Posterior vena cava (tissue), 2 donors: ENCODE data around the gene WDR59. TPM values are rescaled to one million over a fixed set of nuclear protein-coding genes. Genes with fewer than 3 reads are reported as not detected.
"Not testable (repeated sequence)": the region's sequence is repeated elsewhere in the genome, so short reads cannot be mapped to it uniquely, and the experiment has no call there.

ENCODE experiments used
- DNase-seq: peaks from one replicate; pipeline ENCODE4 v3.0.0-alpha.2; 2020; ENCODE audit warnings: low spot score
- intact Hi-C, 2 donors: fragments of 100-400 bp; cut with DNase I; formaldehyde crosslinking; loops; one replicate each; pipeline versions ENCODE4 v1.14.1 to v1.14.2; 2022 to 2023
- total RNA-seq, 2 donors: library from RNA; stranded (reverse); fragmentation: NEBNext Ultra II Directional; extraction: Animal tissue kit (Norgen Biotek cat#: 25700); gene quantifications; one replicate each; pipeline ENCODE4 v1.2.1, GENCODE V29; 2021
- donor health status: DM: yes; HTN: yes; CAD: no.
- donor health status: DM: yes; HTN: yes; CAD: no.

WDR59 gene
- total RNA-seq, 2 donors from 2014 or later: 32.4 to 32.8 TPM

DNA sequence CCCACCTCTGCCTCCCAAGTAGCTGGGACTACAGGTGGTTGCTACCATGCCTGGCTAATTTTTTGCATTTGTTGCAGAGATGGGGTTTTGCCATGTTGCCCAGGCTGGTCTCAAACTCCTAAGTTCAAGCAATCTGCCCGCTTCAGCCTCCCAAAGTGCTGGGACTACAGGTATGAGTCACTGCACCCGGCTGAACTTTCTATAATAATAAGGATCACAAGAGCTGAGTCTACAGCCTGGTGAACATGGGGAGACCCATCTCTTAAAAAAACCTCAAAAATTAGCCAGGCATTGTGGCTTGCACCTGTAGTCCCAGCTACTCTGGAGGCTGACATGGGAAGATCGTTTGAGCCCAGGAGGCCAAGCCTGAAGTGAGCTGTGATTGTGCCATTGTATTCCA is 53.5 kb downstream of the WDR59 start:
- intact Hi-C loops: no loop called here
- no peak for DNase-seq

DNA sequence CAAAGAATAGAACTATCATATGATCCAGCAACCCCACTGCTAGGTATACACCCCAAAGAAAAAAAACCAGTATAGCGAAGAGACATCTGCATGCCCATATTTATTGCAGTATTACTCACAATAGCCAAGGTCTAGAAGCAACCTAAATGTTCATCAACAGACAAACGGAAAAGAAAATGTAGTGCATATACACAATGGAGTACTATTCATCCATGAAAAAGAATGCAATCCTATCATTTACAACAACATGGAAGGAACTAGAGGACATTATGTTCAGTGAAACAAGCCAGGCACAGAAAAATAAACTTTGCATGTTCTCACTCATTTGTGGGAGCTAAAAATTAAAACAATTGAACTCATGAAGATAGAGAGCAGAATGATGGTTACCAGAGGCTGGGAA is 55.3 kb downstream of the WDR59 start:
- intact Hi-C loops: no loop called here
- DNase-seq: no peak

DNA sequence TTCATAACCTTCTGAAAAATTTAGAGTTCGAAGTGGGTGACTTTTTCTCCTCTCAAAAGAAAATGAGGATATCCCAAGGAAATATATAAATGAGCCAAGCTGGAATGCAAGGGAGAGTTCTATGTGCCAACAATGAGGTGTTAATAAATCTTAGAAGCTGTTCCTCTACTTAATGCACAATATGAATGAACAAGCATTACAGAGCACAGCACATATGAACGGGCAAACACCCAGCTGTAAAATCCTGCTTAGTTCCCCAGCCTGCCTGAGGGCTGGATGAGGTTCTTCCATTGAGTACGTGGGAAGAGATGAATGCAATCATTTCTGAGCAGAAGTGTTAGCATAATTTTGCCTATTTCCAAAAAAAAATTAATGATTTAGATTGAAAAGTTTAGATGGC is 58.1 kb downstream of the WDR59 start:
- intact Hi-C loops: no loop called here
- no peak for DNase-seq

DNA sequence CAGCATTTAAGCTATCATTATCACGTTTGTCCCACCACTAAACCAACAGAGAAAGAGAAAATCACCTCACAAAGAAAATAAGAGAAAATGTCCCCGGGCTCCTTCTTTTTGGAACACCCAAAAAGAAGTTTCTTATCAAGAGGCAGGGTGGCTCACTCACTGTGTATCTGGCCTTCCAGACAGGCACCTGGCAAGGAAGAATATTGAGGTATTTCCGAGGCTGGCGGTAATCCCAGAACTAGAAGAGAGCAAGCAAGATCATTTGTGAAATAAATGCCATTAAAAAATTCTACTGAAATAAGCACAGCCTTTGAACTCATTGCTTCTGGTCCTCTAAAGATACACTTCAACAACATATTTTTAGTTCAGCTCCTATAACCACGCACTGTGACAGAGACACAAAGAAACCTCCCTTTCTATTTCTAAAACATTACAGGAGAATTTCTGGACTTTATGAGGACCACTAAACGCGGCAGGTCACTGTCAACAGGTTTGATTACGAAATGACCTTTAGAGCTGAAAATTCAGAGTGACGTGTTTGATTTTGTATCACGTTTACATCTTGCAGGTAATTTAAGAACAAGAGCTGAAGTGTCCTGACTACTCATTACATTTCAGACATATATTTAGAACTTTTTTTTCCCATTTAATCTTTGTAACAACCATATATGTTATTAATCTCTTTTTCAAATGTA is 61.0 kb downstream of the WDR59 start:
- DNase-seq: no peak
- intact Hi-C loops: no loop called here

DNA sequence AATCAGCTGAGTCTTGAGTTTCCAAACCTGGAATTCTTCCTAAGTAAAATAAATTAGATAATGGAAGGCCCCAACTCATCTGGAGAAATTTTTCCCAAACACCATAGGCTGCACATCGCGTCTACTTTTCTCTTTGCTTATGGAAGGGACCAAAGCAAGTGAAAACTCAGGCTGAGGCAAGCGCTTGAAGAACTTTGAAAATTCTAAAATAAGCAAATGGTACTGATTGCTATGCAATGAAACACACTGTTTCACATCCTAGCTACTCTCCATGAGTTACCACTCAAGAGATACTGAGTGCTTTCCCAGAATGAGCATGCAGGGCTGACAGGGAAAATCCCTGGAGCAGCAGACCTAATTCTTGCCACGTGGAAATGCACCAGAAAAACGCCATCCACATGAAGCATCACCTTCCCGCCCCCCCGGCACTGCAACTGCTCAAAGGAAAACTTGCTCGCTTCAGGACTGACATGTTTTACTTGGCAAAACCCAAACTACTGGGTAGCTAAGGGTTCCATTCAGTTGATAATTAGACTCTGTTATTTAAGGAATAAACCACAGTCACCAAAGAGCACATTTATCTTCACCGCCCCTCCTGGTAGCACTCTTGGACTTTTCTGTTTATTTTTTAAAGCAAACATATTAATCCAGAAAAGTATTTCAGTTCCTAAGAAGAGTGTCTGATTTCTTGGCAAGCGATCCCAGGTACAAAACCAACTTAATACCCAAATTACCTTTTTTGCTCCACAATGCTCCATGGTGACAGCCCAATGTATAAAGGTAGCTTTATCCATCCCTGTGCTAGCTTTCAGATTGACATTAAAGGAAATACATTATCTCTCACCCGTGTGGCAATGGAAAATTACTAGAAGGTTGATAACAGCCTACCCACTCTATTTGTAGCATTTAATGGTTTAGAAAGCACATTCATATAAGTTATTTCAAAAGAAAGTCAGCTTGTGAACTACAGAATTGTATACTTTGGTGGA is 62.5 kb downstream of the WDR59 start:
- no peak for DNase-seq
- intact Hi-C loops: no loop called here

DNA sequence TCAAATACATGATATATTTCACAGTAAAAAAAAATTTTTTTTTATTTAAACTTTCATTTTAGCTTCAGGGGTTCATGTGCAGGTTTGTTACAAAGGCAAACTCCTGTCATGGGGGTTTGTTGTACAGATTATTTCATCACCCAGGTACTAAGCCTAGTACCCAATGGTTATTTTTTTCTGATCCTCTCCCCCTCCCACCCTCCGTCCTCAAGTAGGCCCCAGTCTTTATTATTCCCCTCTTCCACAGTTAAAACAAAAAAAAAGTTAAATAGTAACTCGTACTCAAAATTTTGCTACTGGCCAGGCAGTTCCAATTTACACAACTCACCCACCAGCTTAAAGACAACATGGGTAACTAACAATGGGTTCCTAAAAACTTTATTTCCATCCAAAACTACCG is 63.9 kb downstream of the WDR59 start:
- DNase-seq: no peak
- intact Hi-C loops: no loop called here

DNA sequence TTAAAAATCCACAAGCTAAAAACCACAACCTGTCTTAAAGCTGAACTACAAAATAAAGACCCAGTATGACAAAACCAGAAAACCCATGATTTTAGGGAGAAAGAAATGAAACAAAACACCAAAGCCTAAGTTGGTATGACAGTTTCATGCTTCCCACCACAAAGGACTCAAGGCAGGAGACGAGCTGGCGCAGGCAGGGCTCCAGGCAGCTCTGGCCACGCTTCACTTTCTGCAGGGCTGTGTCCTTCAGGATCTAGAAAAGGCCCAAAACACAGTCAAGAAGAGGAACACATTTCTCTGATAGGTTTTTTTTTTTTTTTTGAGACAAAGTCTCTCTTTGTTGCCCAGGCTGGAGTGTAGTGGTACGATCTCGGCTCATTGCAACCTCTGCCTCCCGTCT is 75.3 kb downstream of the WDR59 start:
- DNase-seq: no peak
- intact Hi-C loops: loop anchor here in 1 of 2 donors (5.0 kb wide), 1 partner anchor 1102 kb away; no protein-coding TSS in a partner anchor

DNA sequence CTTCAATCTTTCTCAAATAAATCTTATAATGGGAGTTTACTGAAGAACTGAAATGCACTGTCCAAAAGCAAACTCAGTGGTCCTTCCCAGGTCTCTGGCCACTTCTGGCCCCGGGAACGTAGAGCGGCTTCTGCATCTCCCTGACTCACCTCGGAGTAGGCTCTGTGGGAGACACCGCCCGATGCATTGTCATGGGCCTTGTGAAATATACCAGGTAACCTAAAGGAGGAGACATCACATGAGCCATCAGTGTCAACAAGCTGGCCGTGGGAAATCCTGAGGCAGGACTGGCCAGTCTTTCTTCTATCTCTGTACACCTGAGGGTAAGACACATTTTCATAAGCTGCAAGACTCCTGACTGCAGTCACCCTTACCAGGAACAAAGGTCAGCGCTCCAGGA is 76.2 kb downstream of the WDR59 start:
- intact Hi-C loops: not testable (repeated sequence)

DNA sequence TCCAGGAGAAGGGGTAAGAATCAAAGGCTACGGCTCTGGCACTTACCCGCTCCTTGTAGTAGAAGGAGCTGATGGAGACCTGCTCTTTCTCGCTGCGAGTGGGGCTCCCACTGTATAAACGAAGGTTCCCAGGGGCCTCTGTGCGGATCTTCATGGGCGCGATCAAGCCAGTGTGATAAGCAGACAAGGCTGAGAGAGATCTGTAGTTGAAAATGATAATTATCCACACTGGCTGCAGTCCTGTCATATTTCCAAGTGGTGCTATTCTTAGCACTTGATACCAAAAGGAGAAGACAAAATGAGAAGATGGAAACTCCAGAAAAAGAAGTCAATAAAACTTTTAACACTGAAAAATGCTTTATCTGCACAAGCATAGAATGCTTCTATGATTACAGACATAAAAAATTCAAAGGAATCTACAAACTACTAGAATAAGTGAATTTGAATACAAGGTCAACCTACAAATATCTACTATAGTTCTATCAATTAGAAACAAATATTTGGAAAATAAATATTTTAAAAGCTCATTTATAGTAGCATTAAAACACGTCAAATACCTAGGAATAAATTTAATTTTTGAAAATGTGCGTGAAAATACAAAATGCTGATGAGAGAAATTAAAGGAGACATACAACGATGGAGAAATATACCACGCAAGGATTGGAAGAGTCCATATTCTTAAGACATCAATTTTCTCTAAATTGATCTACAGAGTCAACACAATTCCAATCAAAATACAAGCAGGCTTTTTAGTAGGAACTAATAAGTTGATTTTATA is 80.8 kb downstream of the WDR59 start:
- intact Hi-C loops: no loop called here
- no peak for DNase-seq

More for the DNA sequence above, 76.2 kb downstream of the WDR59 start:
- DNase-seq: not testable (repeated sequence)

DNA sequence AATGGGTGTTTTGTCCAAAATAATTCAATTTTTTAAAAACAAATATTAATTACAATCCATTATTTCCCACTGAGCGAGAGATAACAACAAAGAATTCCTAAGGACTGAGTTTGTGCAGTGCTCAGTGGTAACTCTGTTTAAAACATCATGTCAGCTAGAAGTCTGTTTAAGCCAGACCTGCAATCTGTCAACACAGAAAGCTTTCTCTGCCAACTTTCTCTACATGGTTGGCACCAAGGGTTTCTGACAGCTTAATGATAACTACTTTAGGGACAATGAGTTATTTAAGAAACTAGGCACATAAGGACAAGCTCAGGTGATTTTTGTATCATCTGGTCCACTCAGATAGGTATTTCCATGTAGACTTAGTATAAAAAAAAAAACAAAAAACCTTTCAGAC is 81.8 kb downstream of the WDR59 start:
- DNase-seq: no peak
- intact Hi-C loops: no loop called here

DNA sequence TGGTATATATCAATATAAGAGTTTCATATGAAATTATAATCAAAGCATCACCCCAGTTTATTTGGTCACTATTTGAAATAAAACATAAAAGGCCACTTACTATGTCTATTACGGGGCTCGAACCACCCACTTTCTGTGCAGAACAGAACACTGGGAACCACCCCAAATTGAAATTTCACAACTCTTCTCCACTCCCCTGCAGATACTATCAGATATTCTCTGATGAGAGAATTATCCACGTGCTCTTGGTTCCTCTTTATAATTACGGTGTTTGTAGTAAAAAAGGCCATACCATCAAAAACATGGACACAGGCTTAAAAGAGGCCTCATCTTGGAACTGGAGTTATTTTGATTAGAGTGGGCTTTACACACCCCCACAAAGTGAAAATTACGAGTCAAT is 82.8 kb downstream of the WDR59 start:
- DNase-seq: no peak
- intact Hi-C loops: no loop called here

DNA sequence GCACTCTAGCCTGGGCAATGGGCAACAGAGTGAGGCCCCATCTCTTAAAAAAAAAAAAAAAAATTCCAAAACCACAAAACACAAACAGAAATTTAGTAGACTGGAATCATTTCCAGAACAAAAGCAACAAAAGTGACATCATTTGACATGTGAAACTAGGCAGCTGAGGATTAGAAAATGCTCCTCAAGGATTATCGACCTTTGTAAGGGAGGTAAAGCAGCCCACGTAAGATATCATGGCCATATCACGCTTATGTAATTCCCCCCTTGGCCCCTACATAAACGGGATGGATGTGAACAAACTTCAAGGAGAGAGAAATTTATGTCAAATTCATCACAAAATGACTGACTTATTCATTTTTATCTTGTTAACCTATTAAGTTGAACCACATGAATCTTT is 83.3 kb downstream of the WDR59 start:
- no peak for DNase-seq
- intact Hi-C loops: no loop called here

DNA sequence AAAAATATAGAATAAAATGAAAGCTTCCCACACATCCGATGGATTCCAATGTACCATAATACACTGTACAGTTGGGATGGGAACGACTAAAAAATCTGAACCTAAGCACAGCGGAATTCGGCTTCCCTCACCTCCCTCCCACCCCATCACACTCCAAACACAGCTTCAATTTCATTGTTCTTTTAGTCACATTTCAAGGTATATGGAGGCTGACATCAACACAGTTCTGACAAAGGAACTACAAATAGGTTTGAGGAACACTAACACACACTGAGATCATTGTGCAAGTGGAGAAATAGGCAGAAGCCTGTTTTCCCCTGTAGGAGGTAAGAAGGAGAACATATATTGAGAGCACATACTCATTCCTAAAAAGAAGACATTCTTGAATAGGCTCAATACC is 85.1 kb downstream of the WDR59 start:
- intact Hi-C loops: no loop called here
- no peak for DNase-seq

DNA sequence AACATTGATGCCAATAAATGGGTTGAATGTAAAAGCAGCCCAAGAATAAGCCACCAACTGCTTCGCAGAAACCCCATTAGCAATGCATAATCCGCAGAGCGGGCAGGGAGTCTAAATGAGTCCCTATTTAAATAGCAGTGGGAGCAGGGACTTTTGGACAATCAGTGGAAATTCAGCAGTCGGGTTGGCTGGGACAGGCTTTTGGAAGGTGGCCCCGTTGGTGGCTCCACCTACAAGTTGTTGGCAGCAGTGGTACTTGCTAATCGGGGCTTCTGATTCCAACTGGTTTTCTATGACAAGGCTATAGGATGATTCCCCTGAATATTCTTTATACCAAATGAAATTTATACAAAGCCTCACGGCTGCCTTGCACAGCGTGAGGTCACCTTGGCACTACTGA is 86.3 kb downstream of the WDR59 start:
- DNase-seq: no peak
- intact Hi-C loops: no loop called here

DNA sequence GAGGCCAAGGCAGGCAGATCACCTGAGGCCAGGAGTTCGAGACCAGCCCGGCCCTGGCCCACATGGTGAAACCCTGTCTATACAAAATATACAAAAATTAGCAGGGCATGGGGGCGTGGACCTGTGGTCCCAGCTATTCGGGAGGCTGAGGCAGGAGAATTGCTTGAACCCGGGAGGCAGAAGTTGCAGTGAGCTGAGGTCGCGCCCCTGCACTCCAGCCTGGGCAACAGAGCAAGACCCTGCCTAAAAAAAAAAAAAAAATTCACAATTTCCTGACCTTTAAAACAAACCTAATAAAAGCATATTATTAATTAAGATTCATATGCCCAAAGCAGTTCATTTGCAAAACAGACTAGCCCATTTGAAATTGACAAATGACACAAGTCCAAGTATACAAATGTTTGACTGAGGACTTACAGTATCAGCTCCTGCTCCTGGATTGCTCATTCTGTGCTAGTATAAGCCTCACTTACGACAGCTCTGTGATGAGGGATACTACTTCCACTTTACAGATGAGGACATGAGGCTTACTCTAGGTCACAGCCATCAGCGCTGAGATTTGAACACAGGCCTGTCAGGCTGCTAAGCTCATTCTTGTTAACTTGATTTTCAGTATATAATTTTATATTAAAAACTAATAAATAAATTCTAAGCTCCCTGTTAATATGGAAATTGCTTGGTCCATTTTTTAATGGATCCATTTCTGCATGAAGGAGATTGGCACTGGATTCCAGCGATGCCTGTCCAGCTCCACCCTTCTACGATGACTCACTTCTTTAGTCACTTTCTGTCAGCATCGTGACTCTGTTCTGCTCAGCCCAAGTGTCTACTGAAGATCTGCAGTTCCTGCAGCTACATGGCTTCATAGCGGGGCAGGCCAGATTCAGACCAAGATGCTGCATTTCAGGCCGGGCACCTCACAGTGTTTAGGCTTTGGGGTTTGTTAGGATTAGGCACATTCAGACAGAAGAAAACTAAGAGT is 88.2 kb downstream of the WDR59 start:
- DNase-seq: no peak
- intact Hi-C loops: no loop called here

DNA sequence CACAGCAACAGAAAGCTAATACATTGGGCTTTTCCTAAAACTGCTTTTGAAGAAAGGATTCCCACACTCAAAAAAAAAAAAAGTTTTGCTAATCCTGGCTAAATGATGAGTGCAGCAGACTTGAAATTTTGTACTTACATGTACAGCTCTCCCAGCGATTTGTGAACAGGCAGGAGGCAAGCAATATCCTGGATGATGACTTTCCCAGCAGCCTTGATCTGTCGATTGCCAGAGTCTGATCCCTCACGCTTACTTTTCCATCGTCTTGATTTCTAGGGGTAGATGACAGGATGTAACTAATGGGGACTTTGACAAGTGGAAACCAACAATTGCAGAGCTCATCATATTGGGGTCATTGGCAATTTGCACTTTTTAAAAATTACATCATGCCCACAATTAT is 91.4 kb downstream of the WDR59 start:
- no peak for DNase-seq
- intact Hi-C loops: no loop called here

DNA sequence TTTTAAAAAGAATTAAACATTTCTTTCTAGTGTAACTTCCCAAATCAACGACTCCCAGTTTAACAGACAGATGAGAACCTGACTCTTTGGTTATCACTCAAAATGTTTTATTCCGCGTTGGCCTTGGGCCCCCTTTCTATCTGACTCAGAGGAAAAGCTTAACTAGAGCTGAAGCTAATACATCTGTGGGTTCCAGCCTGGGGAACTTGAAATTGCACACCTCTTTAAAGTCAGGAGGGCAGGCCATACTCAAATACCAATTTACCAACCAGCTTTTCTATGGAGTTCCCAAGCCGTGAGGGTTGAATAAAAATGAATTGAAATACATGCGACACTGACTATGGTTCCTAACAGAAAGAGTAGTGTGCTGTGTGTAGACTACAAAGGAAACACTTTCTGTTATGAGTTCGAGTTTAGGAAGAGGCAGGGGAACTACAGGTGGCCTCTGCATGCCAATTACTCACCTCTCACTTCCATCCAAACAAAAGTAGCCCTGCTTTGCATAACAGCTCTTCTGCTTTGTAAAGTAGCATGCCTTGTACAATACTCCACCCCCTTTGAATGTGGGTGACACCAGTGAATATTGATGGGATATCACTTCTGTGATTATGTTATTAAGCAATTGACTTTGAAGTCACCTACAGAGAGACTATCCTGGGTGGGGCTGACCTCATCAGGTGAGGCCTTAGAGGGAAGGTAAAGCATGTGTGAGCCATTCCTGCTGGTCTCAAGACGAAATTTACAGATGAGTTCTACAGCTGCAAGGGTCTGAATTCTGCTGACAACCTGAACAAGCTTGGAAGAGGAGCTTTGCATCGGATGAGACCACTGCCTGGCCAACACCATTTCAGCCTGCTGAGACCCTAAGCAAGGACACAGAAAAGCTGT is 92.1 kb downstream of the WDR59 start:
- no peak for DNase-seq
- intact Hi-C loops: no loop called here

DNA sequence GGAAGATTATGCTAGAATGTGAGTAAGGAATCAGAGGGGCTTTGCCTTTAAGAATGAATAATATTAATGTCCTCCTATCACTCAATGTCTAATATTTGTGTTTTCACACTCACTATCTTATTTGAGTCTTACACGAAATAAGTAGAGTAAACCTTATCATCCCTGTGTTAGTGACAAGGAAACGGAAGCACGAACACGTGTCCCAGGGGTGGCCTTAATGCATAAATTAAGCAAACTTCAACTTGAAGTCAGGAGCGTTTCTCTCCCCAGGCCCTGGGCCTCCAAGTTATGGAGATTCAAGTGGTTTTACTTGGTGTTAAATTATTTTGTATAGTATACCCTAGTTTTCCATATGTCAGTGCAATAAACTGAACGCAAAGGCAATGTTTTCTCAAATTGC is 96.0 kb downstream of the WDR59 start:
- no peak for DNase-seq

More for the DNA sequence above, 96.0 kb downstream of the WDR59 start:
- intact Hi-C loops: no loop called here
